ENCODE results near the gene PCBD2.
"Not testable (repeated sequence)": the region's sequence is repeated elsewhere in the genome, so short reads cannot be mapped to it uniquely, and the experiment has no call there.

Gene PCBD2

GRCh38 chr5:134905246-134905996 lies 490 bp downstream of the PCBD2 start:
- TF ChIP-seq, protein P1, sequence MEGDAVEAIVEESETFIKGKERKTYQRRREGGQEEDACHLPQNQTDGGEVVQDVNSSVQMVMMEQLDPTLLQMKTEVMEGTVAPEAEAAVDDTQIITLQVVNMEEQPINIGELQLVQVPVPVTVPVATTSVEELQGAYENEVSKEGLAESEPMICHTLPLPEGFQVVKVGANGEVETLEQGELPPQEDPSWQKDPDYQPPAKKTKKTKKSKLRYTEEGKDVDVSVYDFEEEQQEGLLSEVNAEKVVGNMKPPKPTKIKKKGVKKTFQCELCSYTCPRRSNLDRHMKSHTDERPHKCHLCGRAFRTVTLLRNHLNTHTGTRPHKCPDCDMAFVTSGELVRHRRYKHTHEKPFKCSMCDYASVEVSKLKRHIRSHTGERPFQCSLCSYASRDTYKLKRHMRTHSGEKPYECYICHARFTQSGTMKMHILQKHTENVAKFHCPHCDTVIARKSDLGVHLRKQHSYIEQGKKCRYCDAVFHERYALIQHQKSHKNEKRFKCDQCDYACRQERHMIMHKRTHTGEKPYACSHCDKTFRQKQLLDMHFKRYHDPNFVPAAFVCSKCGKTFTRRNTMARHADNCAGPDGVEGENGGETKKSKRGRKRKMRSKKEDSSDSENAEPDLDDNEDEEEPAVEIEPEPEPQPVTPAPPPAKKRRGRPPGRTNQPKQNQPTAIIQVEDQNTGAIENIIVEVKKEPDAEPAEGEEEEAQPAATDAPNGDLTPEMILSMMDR (IDR thresholded peaks at IDR 0.05; ENCODE audit: poor library complexity, severe bottlenecking) = peak; percentile 89
- Histone ChIP-seq H3K4me1 (ENCODE audit: insufficient read depth, poor library complexity, severe bottlenecking) (no peaks in the 10 kb centered on the region), H3K4me3 (ENCODE audit: severe bottlenecking) (peak overlapping the region; percentile 72), H3K27me3 (ENCODE audit: insufficient read depth, poor library complexity, severe bottlenecking) (no peaks in the 10 kb centered on the region), H3K9me3 (ENCODE audit: severe bottlenecking) (no peaks in the 10 kb centered on the region), H3K36me3 (ENCODE audit: low read depth) (peaks cover 13% of the 10 kb centered on the region), H3K27ac (ENCODE audit: poor library complexity, severe bottlenecking) (peak overlapping the region; percentile 90)
- DNase-seq (ENCODE audit: low spot score) (peak; percentile 71), ATAC-seq (ENCODE audit: low read depth) (peak; percentile 43)

- no peak for DNase-seq (ENCODE audit: low spot score)
- no peaks in the 10 kb centered on the region for H3K9me3 ChIP-seq (ENCODE audit: severe bottlenecking)
Measured at GRCh38 chr5:134906811-134907210, 1.9 kb downstream of the PCBD2 start.

DNA sequence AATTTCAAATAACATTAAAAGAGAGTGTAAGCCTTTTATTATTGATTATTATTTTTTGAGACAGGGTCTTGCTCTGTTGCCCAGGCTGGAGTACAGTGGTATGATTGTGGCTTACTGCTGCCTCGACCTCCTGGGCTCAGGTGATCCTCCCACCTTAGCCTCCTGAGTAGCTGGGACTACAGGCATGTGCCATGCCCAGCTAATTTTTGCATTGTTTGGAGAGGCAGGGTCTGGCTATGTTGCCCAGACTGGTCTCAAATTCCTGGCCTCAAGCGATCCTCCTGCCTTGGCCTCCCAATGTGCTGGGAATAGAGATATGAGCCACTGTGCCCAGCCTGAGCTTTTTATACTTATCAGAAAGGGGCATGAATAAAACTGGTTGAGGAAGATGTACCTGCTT lies 5.8 kb downstream of the PCBD2 start:
- H3K9me3 ChIP-seq (ENCODE audit: severe bottlenecking); H3K4me1 ChIP-seq (ENCODE audit: insufficient read depth, poor library complexity, severe bottlenecking); ATAC-seq (ENCODE audit: low read depth); DNase-seq (ENCODE audit: low spot score); H3K4me3 ChIP-seq (ENCODE audit: severe bottlenecking); H3K27ac ChIP-seq (ENCODE audit: poor library complexity, severe bottlenecking); H3K27me3 ChIP-seq (ENCODE audit: insufficient read depth, poor library complexity, severe bottlenecking): not testable (repeated sequence)
- H3K36me3 ChIP-seq (ENCODE audit: low read depth) = peaks cover 37% of the 10 kb centered on the region

More at GRCh38 chr5:134906811-134907210, 1.9 kb downstream of the PCBD2 start:
- Histone ChIP-seq H3K27ac (ENCODE audit: poor library complexity, severe bottlenecking) (no peak overlapping the region), H3K4me1 (ENCODE audit: insufficient read depth, poor library complexity, severe bottlenecking) (no peaks in the 10 kb centered on the region), H3K27me3 (ENCODE audit: insufficient read depth, poor library complexity, severe bottlenecking) (no peaks in the 10 kb centered on the region), H3K4me3 (ENCODE audit: severe bottlenecking) (no peak overlapping the region), H3K36me3 (ENCODE audit: low read depth) (peaks cover 26% of the 10 kb centered on the region)
- TF ChIP-seq, protein P1 (IDR thresholded peaks at IDR 0.05; ENCODE audit: poor library complexity, severe bottlenecking) = no peak
- ATAC-seq (ENCODE audit: low read depth) = no peak

GRCh38 chr5:134911285-134912206 lies 6.6 kb downstream of the PCBD2 start:
- no peak overlapping the region for H3K27ac ChIP-seq (ENCODE audit: poor library complexity, severe bottlenecking)
- peak; percentile 17; the same call in 1 of the 3 replicates for ATAC-seq (ENCODE audit: low read depth)
- DNase-seq (ENCODE audit: low spot score) = no peak
- H3K27me3 ChIP-seq (ENCODE audit: insufficient read depth, poor library complexity, severe bottlenecking) = no peaks in the 10 kb centered on the region
- TF ChIP-seq, protein P1 (IDR thresholded peaks at IDR 0.05; ENCODE audit: poor library complexity, severe bottlenecking) = no peak
- H3K36me3 ChIP-seq (ENCODE audit: low read depth) = peaks cover 34% of the 10 kb centered on the region
- H3K4me3 ChIP-seq (ENCODE audit: severe bottlenecking) = no peak overlapping the region
- no peaks in the 10 kb centered on the region for H3K4me1 ChIP-seq (ENCODE audit: insufficient read depth, poor library complexity, severe bottlenecking)
- H3K9me3 ChIP-seq (ENCODE audit: severe bottlenecking) = no peaks in the 10 kb centered on the region

GRCh38 chr5:134913254-134913653 lies 8.3 kb downstream of the PCBD2 start:
- ATAC-seq (ENCODE audit: low read depth) = no peak
- Histone ChIP-seq H3K27me3 (ENCODE audit: insufficient read depth, poor library complexity, severe bottlenecking) (no peaks in the 10 kb centered on the region), H3K9me3 (ENCODE audit: severe bottlenecking) (no peaks in the 10 kb centered on the region), H3K4me1 (ENCODE audit: insufficient read depth, poor library complexity, severe bottlenecking) (no peaks in the 10 kb centered on the region), H3K36me3 (ENCODE audit: low read depth) (peaks cover 33% of the 10 kb centered on the region), H3K27ac (ENCODE audit: poor library complexity, severe bottlenecking) (no peak overlapping the region), H3K4me3 (ENCODE audit: severe bottlenecking) (no peak overlapping the region)
- DNase-seq (ENCODE audit: low spot score) = no peak
- TF ChIP-seq, protein P1 (IDR thresholded peaks at IDR 0.05; ENCODE audit: poor library complexity, severe bottlenecking) = no peak

Data from RWPE2 (cell line).